ENCODE results near the gene RPL32.

The RPL32 gene

DNA sequence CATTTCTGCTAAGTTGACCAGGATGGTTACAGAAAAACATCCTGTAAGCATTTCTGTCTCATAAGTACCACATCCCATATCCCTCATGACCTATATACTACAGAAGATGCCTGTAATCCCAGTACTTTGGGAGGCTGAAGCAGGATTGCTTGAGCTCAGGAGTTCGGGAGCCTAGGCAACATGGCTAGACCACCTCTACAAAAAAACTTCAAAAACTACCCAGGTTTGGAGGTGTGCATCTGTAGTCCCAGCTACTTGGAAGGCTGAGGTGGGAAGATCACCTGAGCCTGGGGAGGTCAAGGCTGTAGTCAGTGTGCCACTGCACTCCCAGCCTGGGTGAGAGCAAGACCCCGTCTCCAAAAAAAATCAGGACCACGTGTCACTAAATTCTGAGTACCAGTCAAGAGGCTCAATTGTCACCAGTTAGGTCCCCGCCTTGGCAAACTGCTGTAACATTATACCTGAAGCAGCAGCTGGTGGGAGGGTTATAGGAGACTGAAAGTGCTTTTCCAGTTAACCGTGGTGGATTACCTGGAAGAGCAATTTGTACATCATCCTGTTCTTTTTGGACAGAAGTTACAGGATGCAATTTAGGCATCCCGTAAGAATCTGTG, 6.2 kb downstream of the RPL32 start:
- no peak for FAIRE-seq
- no peak for DNase-seq (ENCODE audit: extremely low spot score, insufficient read length, low read depth)

- FAIRE-seq (no peak), DNase-seq (ENCODE audit: extremely low spot score, insufficient read length, low read depth) (no peak)
These were observed 7.9 kb downstream of the RPL32 start for GRCh38 chr3:12833222-12834161.

GRCh38 chr3:12832350-12833221, 8.8 kb downstream of the RPL32 start:
- no peak for FAIRE-seq
- DNase-seq (ENCODE audit: extremely low spot score, insufficient read length, low read depth) = no peak

DNA sequence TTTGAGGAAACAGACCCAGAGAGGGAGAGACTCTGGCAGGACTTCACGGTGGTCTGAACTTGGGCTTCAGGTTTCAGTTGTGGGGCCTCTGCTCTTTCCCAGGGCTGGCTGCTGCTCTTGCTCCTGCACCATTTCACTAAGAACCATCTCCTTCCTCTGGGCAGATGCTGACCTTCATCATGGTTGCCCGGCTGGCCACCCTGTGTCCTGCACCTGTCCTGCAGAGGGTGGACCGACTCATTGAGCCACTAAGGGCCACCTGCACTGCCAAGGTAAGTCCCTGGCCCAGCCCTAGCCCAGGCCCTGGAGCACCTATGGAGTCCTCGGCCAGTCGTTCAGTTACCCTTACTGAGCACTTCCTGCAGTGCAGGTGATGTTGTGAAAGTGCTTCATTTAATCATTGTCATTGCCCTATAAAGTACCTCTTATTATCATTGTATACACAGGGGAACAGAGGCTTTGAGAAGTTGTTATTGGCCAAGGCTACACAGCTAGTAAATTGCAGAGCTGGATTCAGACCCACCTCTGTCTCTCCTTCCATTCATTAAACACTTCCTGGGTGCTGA, 10.0 kb downstream of the RPL32 start:
- DNase-seq (ENCODE audit: extremely low spot score, insufficient read length, low read depth) (no peak), FAIRE-seq (no peak)

GRCh38 chr3:12830785-12831156, 10.6 kb downstream of the RPL32 start:
- no peak for FAIRE-seq
- no peak for DNase-seq (ENCODE audit: extremely low spot score, insufficient read length, low read depth)

DNA sequence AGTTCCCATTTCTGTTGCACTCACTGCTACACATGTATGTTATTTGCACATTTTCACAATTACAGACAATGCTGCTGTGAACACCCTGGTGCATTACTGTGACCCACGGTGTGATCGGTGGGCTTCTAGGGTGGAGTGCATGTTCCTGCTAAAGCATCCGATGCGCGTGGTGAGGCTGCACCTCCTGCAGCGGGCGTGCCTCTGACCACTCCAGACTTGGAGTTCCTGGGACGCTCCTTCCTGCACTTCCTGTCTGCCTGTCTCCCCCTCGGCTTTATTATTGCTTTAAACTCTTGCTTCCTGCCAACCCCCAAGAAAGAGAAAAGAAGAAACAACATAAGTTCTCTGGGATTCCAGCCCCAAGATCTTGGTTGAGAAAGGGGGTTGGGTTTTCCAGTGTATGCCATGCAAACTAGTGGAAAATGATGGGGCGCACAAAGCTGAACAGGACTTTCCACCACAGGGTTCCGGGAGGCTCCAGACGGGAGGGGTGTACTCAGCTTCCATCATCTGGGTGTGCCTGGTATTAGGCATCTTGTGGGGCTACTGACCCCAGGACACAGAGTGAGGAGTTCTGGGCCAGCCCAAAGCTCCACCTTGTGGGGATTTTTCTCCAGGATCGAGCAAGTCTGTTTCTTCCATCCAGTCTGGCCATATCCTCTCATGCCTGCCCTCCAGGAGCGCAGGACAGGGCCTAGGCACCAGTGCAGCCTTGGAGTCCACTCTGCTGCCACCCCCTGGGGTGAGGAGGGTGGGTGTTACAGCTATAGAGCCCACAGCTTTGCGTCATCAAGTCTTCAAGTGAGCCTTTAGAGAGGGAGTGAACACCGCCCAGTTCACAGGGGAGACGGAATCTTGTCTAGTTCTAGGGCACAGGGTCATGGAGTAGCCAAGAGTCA, 11.2 kb downstream of the RPL32 start:
- no peak for FAIRE-seq
- no peak for DNase-seq (ENCODE audit: extremely low spot score, insufficient read length, low read depth)

GRCh38 chr3:12829404-12829803, 12.0 kb downstream of the RPL32 start:
- no peak for DNase-seq (ENCODE audit: extremely low spot score, insufficient read length, low read depth)
- no peak for FAIRE-seq

GRCh38 chr3:12828751-12829150, 12.6 kb downstream of the RPL32 start:
- DNase-seq (ENCODE audit: extremely low spot score, insufficient read length, low read depth) (no peak), FAIRE-seq (no peak)

DNA sequence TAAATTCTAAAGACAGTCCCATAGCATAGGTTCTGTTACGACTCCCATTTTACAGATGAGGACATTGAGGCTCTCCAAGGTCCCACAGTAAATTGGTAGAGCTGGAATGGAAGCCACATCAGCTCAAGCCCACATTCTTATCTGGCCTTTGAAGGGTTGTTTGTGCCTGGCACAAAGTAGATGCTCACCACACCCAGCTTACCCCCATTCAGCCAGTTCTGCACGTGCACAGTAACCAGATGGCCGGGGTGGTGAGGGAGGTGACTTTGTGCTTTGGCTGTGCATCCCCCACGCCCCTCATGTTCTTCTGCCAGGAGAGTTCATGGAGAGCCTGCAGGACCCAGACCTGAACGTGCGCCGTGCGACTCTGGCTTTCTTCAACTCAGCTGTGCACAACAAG, 16.2 kb downstream of the RPL32 start:
- FAIRE-seq = no peak

GRCh38 chr3:12824299-12824698, 17.1 kb downstream of the RPL32 start:
- DNase-seq (ENCODE audit: extremely low spot score, insufficient read length, low read depth) = no peak
- no peak for FAIRE-seq

More for the DNA sequence above, 16.2 kb downstream of the RPL32 start:
- no peak for DNase-seq (ENCODE audit: extremely low spot score, insufficient read length, low read depth)

- DNase-seq (ENCODE audit: extremely low spot score, insufficient read length, low read depth) = no peak
These were observed 18.5 kb downstream of the RPL32 start for GRCh38 chr3:12822725-12823373.

GRCh38 chr3:12818773-12819172, 22.6 kb downstream of the RPL32 start:
- no peak for DNase-seq (ENCODE audit: extremely low spot score, insufficient read length, low read depth)
- FAIRE-seq = no peak

More at GRCh38 chr3:12822725-12823373, 18.5 kb downstream of the RPL32 start:
- no peak for FAIRE-seq

DNA sequence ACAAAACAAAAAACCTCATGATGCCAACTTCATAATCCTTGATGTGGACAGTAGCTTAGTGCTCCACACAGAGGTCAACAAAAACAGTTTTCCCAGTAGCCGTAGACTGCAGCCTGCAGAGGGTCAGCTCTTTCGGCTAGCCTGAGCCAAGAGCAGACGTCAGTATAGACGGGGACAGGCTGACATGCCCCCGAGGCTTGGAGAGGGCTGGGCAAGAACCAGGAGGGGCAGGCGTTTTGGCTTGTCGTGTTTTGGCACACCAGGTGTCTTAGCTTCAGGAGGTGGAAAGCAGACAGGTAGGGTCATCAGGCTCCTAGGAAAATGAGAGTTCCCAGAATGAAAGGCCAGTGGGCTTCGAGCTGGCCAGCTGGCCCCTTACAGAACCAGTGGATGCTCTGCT, 23.1 kb downstream of the RPL32 start:
- FAIRE-seq (no peak), DNase-seq (ENCODE audit: extremely low spot score, insufficient read length, low read depth) (no peak)

- DNase-seq (ENCODE audit: extremely low spot score, insufficient read length, low read depth) (no peak), FAIRE-seq (no peak)
These were observed 24.0 kb downstream of the RPL32 start for GRCh38 chr3:12817343-12817710.

- DNase-seq (ENCODE audit: extremely low spot score, insufficient read length, low read depth) (no peak), FAIRE-seq (no peak)
These were observed 24.6 kb downstream of the RPL32 start for GRCh38 chr3:12816521-12817342.

- DNase-seq (ENCODE audit: extremely low spot score, insufficient read length, low read depth) (no peak), FAIRE-seq (no peak)
These were observed 25.6 kb downstream of the RPL32 start for GRCh38 chr3:12815719-12816118.

GRCh38 chr3:12815078-12815477, 26.3 kb downstream of the RPL32 start:
- DNase-seq (ENCODE audit: extremely low spot score, insufficient read length, low read depth) (no peak), FAIRE-seq (no peak)

DNA sequence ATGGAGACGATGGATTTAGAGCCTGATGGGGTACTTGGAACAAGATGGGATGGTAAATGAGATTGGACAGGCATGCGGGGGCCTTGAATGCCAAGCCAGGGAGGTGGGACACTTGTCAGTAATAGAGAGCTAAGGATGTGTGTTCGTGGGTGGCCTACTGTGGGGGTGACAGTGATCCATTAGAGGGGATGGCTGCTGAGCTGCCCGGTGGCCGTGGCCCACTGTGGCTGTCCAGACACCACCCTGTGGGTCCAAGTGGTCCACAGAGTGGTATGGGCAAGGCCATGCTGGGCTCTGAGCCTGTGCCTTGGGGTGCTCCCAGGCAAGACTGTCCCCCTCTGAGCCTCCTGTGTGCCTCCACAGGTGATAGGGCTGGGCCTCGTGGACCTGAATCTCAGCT, 27.4 kb downstream of the RPL32 start:
- DNase-seq (ENCODE audit: extremely low spot score, insufficient read length, low read depth) (no peak), FAIRE-seq (no peak)
